HCT116 (cell line): Measurements from ENCODE around the gene TMEM200C. TPM values are rescaled to one million over a fixed set of nuclear protein-coding genes. Genes with fewer than 3 reads are reported as not detected.

Experiments
- ATAC-seq: fragments of 200-7000 bp; cut with Tn5 transposase; 2 replicates; pipeline ENCODE4 v1.9.1; 2020; ENCODE audit warnings: mild to moderate bottlenecking, moderate library complexity
- BruUV-seq: library from RNA; stranded (reverse); fragments of 400-500 nt; replicated peaks from 2 replicates; lab custom pipeline; 2021; lab: Mats Ljungman, UMichigan
- CTCF ChIA-PET: fragments of 300-600 bp; sonication (Branson Sonifier 250); formaldehyde crosslinking; loops from one replicate; lab custom pipeline; 2021; ENCODE audit warnings: antibody characterized with exemption; lab: Charles Lee
- POLR2A ChIA-PET: fragments of 300-600, 350-600 bp; sonication (Branson Sonifier 250); formaldehyde crosslinking; loops from one replicate; lab custom pipeline; 2021; ENCODE audit warnings: antibody characterized with exemption; lab: Charles Lee
- RAD21 ChIA-PET, 2 experiments: fragments of 300-600 bp; sonication (Branson Sonifier 250); formaldehyde crosslinking; loops; one replicate each; lab custom pipeline; 2023; ENCODE audit warnings: low total read pairs in 2 of 2; ENCODE audit not compliant: uncharacterized antibody in 2 of 2, unreplicated experiment in 2 of 2, low non-redundant PET in 1 of 2; lab: Charles Lee
- DNase-seq: peaks from one replicate; pipeline ENCODE4 v3.0.0-alpha.2; 2010; ENCODE audit warnings: low read depth, low spot score
- H2AFZ ChIP-seq: fragments of 200-600 bp; shearing (Covaris generic), sonication (generic); 2 replicates; pipeline ENCODE4 v1.6.1; 2017; ENCODE audit warnings: low read depth, mixed run types, mixed read lengths, antibody characterized with exemption, low read length; ENCODE audit not compliant: poor library complexity, severe bottlenecking
- H3K27ac ChIP-seq: 2 replicates; pipeline ENCODE4 v1.5.1; 2012; ENCODE audit warnings: low read depth, low read length
- H3K27me3 ChIP-seq: fragments of 200-600 bp; sonication (generic); 2 replicates; pipeline ENCODE4 v1.6.1; 2016; ENCODE audit warnings: mixed run types, low read length, mixed read lengths; ENCODE audit not compliant: insufficient read depth
- H3K36me3 ChIP-seq, 2 experiments: fragments of 200-500 bp in 1 of 2; fragments of 200-600 bp in 1 of 2; sonication (Bioruptor generic) in 1 of 2; sonication (generic) in 1 of 2; 2 replicates each; pipeline versions ENCODE4 v1.5.1 to v1.6.1; 2014 to 2016; ENCODE audit warnings: low read length in 2 of 2, inconsistent platforms in 1 of 2, mixed read lengths in 1 of 2, mixed run types in 1 of 2; ENCODE audit not compliant: insufficient read depth in 2 of 2, control insufficient read depth in 1 of 2
- H3K4me1 ChIP-seq, 2 experiments: fragments of 200-600 bp in 1 of 2; sonication (generic) in 1 of 2; 2 replicates each; pipeline versions ENCODE4 v1.5.1 to v1.6.1; 2012 to 2017; ENCODE audit warnings: low read length in 2 of 2, inconsistent platforms in 1 of 2, mild to moderate bottlenecking in 1 of 2, mixed read lengths in 1 of 2, mixed run types in 1 of 2, moderate library complexity in 1 of 2; ENCODE audit not compliant: insufficient read depth in 2 of 2, control insufficient read depth in 1 of 2
- H3K4me2 ChIP-seq: fragments of 200-600 bp; sonication (generic); 2 replicates; pipeline ENCODE4 v1.6.1; 2017; ENCODE audit warnings: mixed run types, low read length, mixed read lengths
- H3K4me3 ChIP-seq, 2 experiments: fragments of 200-600 bp in 1 of 2; sonication (generic) in 1 of 2; replicated peaks in 1 of 2; 2 replicates each; pipeline ENCODE4 v1.5.1; 2011 to 2016; ENCODE audit warnings: low read length in 2 of 2, control low read depth in 1 of 2, low read depth in 1 of 2, mild to moderate bottlenecking in 1 of 2, mixed read lengths in 1 of 2, mixed run types in 1 of 2
- H3K79me2 ChIP-seq: fragments of 200-600 bp; sonication (generic); 2 replicates; pipeline ENCODE4 v1.6.1; 2017; ENCODE audit warnings: mild to moderate bottlenecking, mixed run types, low read length, moderate library complexity, mixed read lengths; ENCODE audit not compliant: insufficient read depth
- H3K9ac ChIP-seq: fragments of 200-600 bp; sonication (generic); 2 replicates; pipeline ENCODE4 v1.6.1; 2016; ENCODE audit warnings: low read length, mixed read lengths
- H3K9me2 ChIP-seq: fragments of 200-600 bp; sonication (generic), shearing (Covaris generic); 2 replicates; pipeline ENCODE4 v1.6.1; 2017; ENCODE audit warnings: mixed run types, mild to moderate bottlenecking, moderate library complexity; ENCODE audit not compliant: insufficient read depth
- H3K9me3 ChIP-seq, 2 experiments: fragments of 200-500 bp in 1 of 2; fragments of 200-600 bp in 1 of 2; sonication (Bioruptor generic) in 1 of 2; sonication (generic) in 1 of 2; 2 replicates each; pipeline ENCODE4 v1.6.1; 2014 to 2017; ENCODE audit warnings: low read length in 2 of 2, mixed read lengths in 2 of 2, inconsistent platforms in 1 of 2, low read depth in 1 of 2, mild to moderate bottlenecking in 1 of 2, mixed run types in 1 of 2, moderate library complexity in 1 of 2; ENCODE audit not compliant: control insufficient read depth in 1 of 2, insufficient read depth in 1 of 2
- H4K20me1 ChIP-seq: fragments of 200-600 bp; sonication (generic), shearing (Covaris generic); 2 replicates; pipeline ENCODE4 v1.6.1; 2017; ENCODE audit warnings: mixed run types, mild to moderate bottlenecking, moderate library complexity; ENCODE audit not compliant: insufficient read depth
- REST ChIP-seq: IDR thresholded peaks from 2 replicates; pipeline ENCODE4 v1.6.1; 2012; ENCODE audit warnings: low read depth
- ZBTB33 ChIP-seq: IDR thresholded peaks from 2 replicates; pipeline ENCODE4 v1.6.1; 2011; ENCODE audit warnings: mild to moderate bottlenecking, low read length, moderate library complexity; ENCODE audit not compliant: insufficient replicate concordance; ENCODE audit errors: extremely low read depth
- ZNF274 ChIP-seq: fragments of 200-500 bp; sonication (Bioruptor generic); IDR thresholded peaks from 2 replicates; pipeline ENCODE4 v1.6.1; 2014; ENCODE audit warnings: mild to moderate bottlenecking, low read depth, low read length, inconsistent platforms
- intact Hi-C: fragments of 100-400 bp; cut with micrococcal nuclease; formaldehyde crosslinking; loops from 2 replicates; pipeline ENCODE4 v1.10.0; 2022
- total RNA-seq: library from RNA; stranded (reverse); gene quantifications from one replicate; pipeline ENCODE4 v1.2.1, GENCODE V29; 2021; ENCODE audit not compliant: unreplicated experiment

The TMEM200C gene
- total RNA-seq, 1 experiment from 2014 or later, result not detected

GRCh38 chr18:5942591-5942990 lies 47.3 kb upstream of the TMEM200C start:
- Histone ChIP-seq H3K79me2 (no peaks in the 10 kb centered on the region), H3K9me2 (no peaks in the 10 kb centered on the region), H3K9me3 (peaks cover 0 to 9% of the 10 kb centered on the region in 2 experiments; a peak in 2 of 4 replicates), H3K4me1 (no peaks in the 10 kb centered on the region), H3K27me3 (no peaks in the 10 kb centered on the region), H2AFZ (no peak overlapping the region), H3K9ac (no peak overlapping the region), H3K4me2 (no peak overlapping the region), H3K36me3 (no peaks in the 10 kb centered on the region), H3K27ac (no peak overlapping the region), H4K20me1 (no peaks in the 10 kb centered on the region), H3K4me3 (no peak overlapping the region)
- intact Hi-C loops, result no loop called here
- no TSS peak for BruUV-seq
- RAD21 ChIA-PET, result no interaction called here
- CTCF ChIA-PET, result no interaction called here
- POLR2A ChIA-PET, result no interaction called here
- TF ChIP-seq ZNF274 (no peak), ZBTB33 (no peak), REST (no peak)
- DNase-seq (no peak), ATAC-seq (no peak)
